Ureter (tissue), 1 donor: ENCODE results near the gene DAPK1. TPM values are rescaled to one million over a fixed set of nuclear protein-coding genes. Genes with fewer than 3 reads are reported as not detected.
A peak's percentile ranks its signal among the peaks of the same experiment; 100 is the strongest.

Source experiments
- DNase-seq: peaks from one replicate; pipeline ENCODE4 v3.0.0-alpha.2; 2020; ENCODE audit warnings: low spot score
- total RNA-seq: library from RNA; stranded (reverse); gene quantifications from one replicate; pipeline ENCODE4 v1.2.4, GENCODE V29; 2023
- donor health status: DM: yes; HTN: yes; CAD: no.

The DAPK1 gene
- total RNA-seq, 1 donor from 2014 or later: 100 TPM

GRCh38 chr9:87516926-87517290 lies 19.2 kb downstream of the DAPK1 start:
- DNase-seq: no peak

- DNase-seq: no peak
These were observed 20.1 kb downstream of the DAPK1 start for GRCh38 chr9:87517732-87518131.

- DNase-seq: peak; percentile 76
These were observed 21.2 kb downstream of the DAPK1 start for GRCh38 chr9:87518702-87519335.

GRCh38 chr9:87519461-87519860 lies 21.8 kb downstream of the DAPK1 start:
- DNase-seq: peak; percentile 22

- DNase-seq: peak; percentile 37
These were observed 22.6 kb downstream of the DAPK1 start for GRCh38 chr9:87520172-87520683.

GRCh38 chr9:87521834-87522233 lies 24.2 kb downstream of the DAPK1 start:
- DNase-seq: no peak

GRCh38 chr9:87524061-87524460 lies 26.4 kb downstream of the DAPK1 start:
- no peak for DNase-seq

GRCh38 chr9:87525546-87526303 lies 28.1 kb downstream of the DAPK1 start:
- peak; percentile 7 for DNase-seq

GRCh38 chr9:87527211-87527916 lies 29.7 kb downstream of the DAPK1 start:
- DNase-seq: peak; percentile 12

GRCh38 chr9:87528969-87529368 lies 31.3 kb downstream of the DAPK1 start:
- peak; percentile 9 for DNase-seq

- peak; percentile 38 for DNase-seq
These were observed 32.0 kb downstream of the DAPK1 start for GRCh38 chr9:87529671-87530070.

- DNase-seq: peak; percentile 25
These were observed 33.0 kb downstream of the DAPK1 start for GRCh38 chr9:87530716-87531115.

- DNase-seq: peak; percentile 8
These were observed 34.0 kb downstream of the DAPK1 start for GRCh38 chr9:87531370-87532295.

- DNase-seq: peak; percentile 30
These were observed 35.6 kb downstream of the DAPK1 start for GRCh38 chr9:87533271-87533670.

GRCh38 chr9:87534036-87534435 lies 36.4 kb downstream of the DAPK1 start:
- DNase-seq: no peak

- DNase-seq: no peak
These were observed 37.3 kb downstream of the DAPK1 start for GRCh38 chr9:87534957-87535356.

GRCh38 chr9:87535817-87536539 lies 38.3 kb downstream of the DAPK1 start:
- DNase-seq: peak; percentile 14

GRCh38 chr9:87537625-87538024 lies 40.0 kb downstream of the DAPK1 start:
- no peak for DNase-seq

- DNase-seq: no peak
These were observed 42.9 kb downstream of the DAPK1 start for GRCh38 chr9:87540444-87541105.

- no peak for DNase-seq
These were observed 44.0 kb downstream of the DAPK1 start for GRCh38 chr9:87541663-87542062.
